Kasumi-1 (cell line): ENCODE results near the gene MB21D2.
A peak's percentile ranks its signal among the peaks of the same experiment; 100 is the strongest.
"Not testable (repeated sequence)": the region's sequence is repeated elsewhere in the genome, so short reads cannot be mapped to it uniquely, and the experiment has no call there.

Source experiments
- DNase-seq, 2 experiments: peaks; one replicate each; lab custom pipeline; 2025; lab: John Stamatoyannopoulos, UW

Gene MB21D2

DNA sequence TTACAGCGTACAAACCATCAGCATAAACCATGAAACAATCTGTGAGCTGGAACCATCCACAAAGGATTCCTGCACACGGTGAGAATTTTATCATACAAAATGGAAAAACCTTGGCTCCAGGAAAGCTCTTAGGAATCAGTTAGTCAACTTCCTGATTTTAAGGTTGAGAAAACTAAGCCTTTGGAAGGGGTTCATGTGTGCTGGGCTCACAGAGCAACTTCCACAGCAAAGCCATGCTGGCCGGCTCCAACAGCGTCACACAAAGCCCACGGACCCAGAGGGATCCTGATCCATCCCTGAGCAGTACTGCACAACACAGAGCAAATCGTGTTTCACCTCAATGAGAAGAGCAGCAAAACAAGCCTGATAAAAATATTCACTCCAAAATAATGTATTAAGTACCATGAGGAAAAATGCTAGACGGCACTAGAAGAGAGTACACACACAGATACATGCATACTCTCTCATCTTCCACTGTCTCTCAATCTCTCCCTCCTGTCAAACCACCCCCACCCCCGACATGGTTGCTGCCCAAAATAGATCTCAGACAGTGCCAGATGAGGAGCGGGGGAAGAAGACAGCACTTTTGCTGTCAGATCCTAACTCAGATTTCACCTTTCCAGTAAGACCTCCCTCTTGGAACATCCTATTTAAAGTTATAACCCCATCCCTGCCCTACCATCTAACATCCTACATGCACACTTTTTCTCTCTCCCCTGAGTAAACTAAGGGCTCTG lies 58.6 kb downstream of the MB21D2 start:
- no peak for DNase-seq

- no peak for DNase-seq
These were observed 60.4 kb downstream of the MB21D2 start for GRCh38 chr3:192857260-192857661.

GRCh38 chr3:192855434-192855833 lies 62.2 kb downstream of the MB21D2 start:
- no peak for DNase-seq

DNA sequence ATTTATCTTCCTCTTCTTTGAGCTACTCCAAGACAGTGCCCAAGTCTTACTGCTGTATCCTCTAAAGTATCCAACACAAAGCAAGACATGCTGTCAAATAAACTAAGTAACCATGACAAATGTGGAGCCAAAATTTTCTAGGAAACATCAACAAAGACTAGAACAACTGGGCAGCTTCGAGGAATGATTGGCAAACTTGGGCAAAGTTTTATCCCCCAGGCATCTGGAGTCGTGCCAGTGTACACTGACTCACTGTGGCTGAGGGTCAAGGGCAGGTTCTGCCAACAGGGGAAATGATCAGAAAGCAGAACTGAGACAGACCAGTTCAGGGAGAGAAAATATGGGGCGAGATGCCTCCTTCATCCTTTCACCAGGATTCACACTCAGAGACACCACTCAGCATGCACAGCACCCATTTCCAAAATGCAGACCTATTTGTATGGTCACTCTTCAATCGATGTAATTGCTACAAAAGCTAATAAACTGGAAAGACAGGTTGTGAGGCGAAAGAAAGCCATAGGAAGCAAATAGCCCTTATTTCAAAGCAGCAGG lies 65.8 kb downstream of the MB21D2 start:
- DNase-seq = peak; percentile 33 to 39

- peak; percentile 59 to 62 for DNase-seq
These were observed 67.1 kb downstream of the MB21D2 start for GRCh38 chr3:192850451-192850981.

DNA sequence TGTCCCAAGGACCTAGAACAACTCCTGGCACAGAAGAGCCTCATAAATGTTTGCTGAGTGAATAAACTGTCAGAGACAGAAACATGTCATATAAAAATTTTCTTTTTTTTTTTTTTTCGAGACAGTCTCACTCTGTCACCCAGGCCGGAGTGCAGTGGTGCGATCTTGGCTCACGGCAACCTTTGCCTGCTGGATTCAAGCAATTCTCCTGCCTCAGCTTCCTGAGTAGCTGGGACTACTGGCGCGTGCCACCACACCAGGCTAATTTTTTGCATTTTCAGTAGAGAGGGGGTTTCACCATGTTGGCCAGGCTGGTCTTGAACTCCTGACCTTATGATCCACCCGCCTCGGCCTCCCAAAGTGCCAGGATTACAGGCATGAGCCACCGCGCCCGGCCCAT lies 67.8 kb downstream of the MB21D2 start:
- DNase-seq = not testable (repeated sequence)

DNA sequence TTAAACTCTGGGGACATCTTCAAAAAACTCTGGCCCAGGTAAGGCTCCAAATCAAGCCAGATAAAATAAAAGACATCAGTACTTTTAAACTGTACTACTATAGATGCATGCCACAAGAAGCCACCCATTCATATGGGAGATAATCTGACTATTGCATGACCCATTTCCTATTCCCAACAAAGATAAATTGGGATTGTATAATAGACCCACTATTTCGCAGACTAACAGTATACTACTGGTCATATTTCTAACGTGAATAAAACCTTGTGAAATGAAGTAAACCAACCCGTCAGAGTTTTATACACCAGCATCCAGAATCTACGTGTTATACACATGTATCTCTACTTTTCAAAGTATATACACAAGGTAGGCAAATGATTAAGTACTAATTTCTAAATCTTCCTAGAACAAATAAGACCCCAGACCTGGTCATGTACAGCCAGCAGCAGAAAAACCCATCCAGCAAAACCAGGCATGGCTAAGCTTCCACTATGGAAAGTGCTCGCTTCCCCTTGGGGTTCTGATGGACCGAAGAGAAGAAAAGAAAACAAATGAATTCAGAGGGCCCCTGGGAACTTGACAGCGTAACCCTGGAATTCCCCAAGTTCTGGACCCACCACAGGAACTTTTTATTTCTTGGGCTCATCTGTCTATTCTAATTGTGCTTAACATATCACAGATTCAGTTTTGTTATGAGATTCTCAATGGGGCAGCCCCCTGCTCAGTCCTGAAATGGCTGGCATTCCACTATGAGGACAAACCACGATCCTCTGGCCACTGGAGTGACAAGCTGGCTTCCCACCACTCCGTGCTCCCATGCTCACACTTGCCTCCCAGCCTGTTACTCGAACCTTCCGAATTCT lies 69.1 kb downstream of the MB21D2 start:
- DNase-seq = no peak

GRCh38 chr3:192847941-192848340 lies 69.7 kb downstream of the MB21D2 start:
- no peak for DNase-seq

DNA sequence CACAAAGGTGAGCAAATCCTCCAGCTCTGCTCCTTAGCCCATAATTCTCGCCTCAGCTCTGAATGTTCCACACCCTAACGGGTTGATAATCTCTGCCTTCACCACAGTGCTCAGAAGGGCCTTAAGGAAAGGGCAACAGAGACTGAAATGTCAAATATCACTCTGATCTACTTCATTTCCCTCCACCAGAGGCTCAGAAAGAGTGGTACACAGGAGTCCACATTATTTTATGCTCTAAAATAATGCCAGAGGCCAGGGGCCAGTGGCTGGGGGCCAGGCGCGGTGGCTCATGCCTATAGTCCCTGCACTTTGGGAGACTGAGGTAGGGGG lies 72.2 kb downstream of the MB21D2 start:
- DNase-seq = no peak

DNA sequence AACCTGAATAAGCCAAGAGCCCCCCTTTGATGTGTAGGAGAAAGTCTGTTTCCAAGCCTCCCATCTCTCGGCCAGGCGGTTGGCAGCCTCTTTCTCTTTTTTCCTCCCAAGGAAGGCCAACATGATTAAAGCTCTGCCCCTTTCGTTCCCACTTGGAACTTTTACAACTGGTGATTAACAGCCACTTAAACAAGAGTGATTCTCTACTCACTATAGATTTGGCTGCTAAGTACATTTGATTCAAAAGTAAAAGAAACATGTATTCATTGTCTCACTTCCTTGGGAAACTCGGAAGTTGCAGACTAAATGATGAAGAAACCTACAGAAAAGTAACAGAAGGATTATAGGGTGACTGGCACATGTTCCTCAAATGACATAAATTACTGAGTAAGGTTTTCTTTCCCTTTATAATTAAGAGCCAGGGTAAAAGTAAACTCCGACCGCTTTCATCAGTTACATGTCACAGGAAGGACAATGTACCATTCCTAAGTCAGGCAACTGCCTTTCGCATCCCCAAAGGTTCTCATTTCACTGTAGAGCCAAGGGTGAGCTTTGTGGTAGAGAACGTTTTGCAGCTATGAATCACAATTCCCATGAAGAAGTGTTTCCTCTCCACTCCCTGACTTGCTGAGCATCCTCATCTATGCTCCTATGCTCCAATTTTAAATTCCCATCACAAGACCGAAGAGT lies 72.7 kb downstream of the MB21D2 start:
- no peak for DNase-seq

DNA sequence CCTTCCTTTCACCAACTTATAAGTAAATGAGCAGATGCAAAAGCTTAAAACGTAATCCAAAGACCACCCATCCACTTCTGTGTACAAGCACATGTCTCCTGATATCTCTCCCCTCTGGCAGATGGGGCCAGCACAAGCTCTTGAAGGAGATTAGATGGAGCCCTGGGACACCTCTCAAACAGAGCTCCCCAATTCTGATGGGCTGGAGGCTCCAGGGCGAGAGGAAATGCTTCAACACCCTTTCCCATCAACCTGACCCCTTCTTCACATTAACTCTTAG lies 73.2 kb downstream of the MB21D2 start:
- DNase-seq = no peak

- DNase-seq = no peak
These were observed 73.8 kb downstream of the MB21D2 start for GRCh38 chr3:192843723-192844485.

- DNase-seq = peak in 1 of 2 experiments; percentile 5
These were observed 74.5 kb downstream of the MB21D2 start for GRCh38 chr3:192843119-192843518.

DNA sequence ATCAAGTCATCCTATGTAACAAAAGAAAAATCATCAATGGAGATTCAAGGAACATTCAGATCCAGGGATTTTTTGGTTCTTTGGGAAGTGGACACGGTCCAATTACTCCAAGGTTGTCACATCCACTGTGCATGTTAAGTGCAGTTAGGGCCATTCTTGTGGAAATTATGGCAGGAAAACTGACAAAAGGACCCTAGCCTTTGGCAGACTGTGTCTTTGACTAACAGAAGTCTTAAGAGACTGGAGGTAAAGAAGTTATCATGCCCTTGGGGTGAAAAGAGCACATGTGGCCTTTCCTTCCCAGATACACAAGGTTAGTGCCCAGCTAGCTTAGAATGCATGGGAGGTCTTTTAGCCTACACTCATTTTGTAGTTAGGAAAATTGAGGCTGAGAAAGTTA lies 74.9 kb downstream of the MB21D2 start:
- no peak for DNase-seq

DNA sequence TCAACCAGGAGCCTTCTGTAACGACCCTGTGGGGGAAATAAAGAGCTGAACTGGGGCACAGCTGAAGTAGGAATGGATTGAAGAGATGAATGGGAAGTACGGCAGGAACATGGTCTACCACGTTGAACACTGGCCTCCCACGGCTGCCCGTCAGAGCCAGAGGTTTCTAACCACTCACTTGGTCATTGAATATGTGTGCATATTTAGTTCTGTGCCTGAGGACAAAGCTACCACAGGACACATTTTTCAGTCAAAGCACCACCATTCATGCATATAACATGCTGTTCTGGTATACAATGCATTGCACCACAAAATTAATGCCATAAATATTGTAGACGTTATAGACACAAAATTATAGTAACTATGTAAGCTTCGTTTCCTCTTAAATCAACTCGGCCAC lies 75.5 kb downstream of the MB21D2 start:
- no peak for DNase-seq

DNA sequence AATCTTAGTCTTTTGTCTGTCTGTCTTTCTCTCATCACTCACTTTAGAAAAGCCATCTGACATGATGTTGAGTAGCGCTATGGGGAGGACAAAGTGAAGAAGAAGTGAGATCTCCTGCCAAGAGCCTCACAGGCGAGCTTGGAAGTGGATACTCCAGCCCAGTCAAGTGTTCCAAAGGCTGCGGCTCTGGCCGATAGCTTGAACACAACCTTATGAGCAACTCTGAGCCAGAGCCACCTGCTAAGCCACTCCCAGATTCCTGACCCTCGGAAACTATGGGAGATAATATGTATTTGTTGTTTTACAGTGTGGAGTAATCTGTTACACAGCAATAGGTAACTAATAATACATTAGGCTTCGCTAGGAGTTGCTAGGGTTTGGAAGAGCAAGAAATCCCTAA lies 76.2 kb downstream of the MB21D2 start:
- no peak for DNase-seq

- DNase-seq = no peak
These were observed 77.4 kb downstream of the MB21D2 start for GRCh38 chr3:192840143-192840836.

GRCh38 chr3:192835818-192836815 lies 81.5 kb downstream of the MB21D2 start:
- peak; percentile 17 to 24 for DNase-seq

- no peak for DNase-seq
These were observed 83.2 kb downstream of the MB21D2 start for GRCh38 chr3:192834428-192834827.
